A549 (cell line): ENCODE data around the gene EPN3. TPM values are rescaled to one million over a fixed set of nuclear protein-coding genes. Genes with fewer than 3 reads are reported as not detected.

Source experiments
- ATAC-seq, 2 experiments: fragments of 200-7000 bp in 1 of 2; fragments of >200 bp in 1 of 2; cut with Nextera tagmentation in 1 of 2; cut with Tn5 transposase in 1 of 2; 3 replicates each; pipeline versions ENCODE4 v1.8.0 to v1.9.1; 2018 to 2020; ENCODE audit warnings: mild to moderate bottlenecking in 1 of 2, moderate library complexity in 1 of 2
- CTCF ChIA-PET: fragments of 300-600 bp; sonication (Branson Sonifier 250); formaldehyde crosslinking; extraction: SDS; loops from one replicate; lab custom pipeline; 2021; ENCODE audit warnings: antibody characterized with exemption, inconsistent platforms; lab: Yijun Ruan, JAX
- POLR2A ChIA-PET: fragments of 350-600 bp; formaldehyde crosslinking; extraction: SDS; loops from one replicate; lab custom pipeline; 2021; ENCODE audit warnings: antibody characterized with exemption, inconsistent platforms; lab: Yijun Ruan, JAX
- DNase-seq, 2 experiments: peaks; one replicate each; pipeline versions ENCODE4 v3.0.0 to v3.0.0-alpha.2; 2011 to 2016; ENCODE audit warnings: low read depth in 1 of 2, low spot score in 1 of 2
- FAIRE-seq: peaks from 2 replicates; lab custom pipeline; 2011; peaks lifted over from hg19 to GRCh38; lab: Jason Lieb, UNC
- H3K27ac ChIP-seq, 2 experiments: fragments of >200 bp; sonication (Bioruptor Twin); formaldehyde crosslinking; 3 replicates each; pipeline ENCODE4 v1.5.1; 2016 to 2017
- H3K4me1 ChIP-seq: fragments of >200 bp; sonication (Bioruptor Twin); formaldehyde crosslinking; 3 replicates; pipeline ENCODE4 v1.6.1; 2016
- H3K4me2 ChIP-seq: fragments of >200 bp; sonication (Bioruptor Twin); formaldehyde crosslinking; 3 replicates; pipeline ENCODE4 v1.6.1; 2016
- H3K4me3 ChIP-seq: fragments of >200 bp; sonication (Bioruptor Twin); formaldehyde crosslinking; 3 replicates; pipeline ENCODE4 v1.5.1; 2016
- H3K9me3 ChIP-seq: fragments of >200 bp; sonication (Bioruptor Twin); formaldehyde crosslinking; 3 replicates; pipeline ENCODE4 v1.6.1; 2016
- CHD4 ChIP-seq: fragments of 200-600 bp; sonication (generic); IDR thresholded peaks from 2 replicates; pipeline ENCODE4 v1.6.1; 2016; ENCODE audit warnings: antibody characterized with exemption, mild to moderate bottlenecking, borderline replicate concordance
- E2F6 ChIP-seq: IDR thresholded peaks from 2 replicates; pipeline ENCODE4 v1.6.1; 2012; ENCODE audit warnings: low read depth, borderline replicate concordance
- FOSB ChIP-seq: fragments of 250-450 bp; sonication (Bioruptor Pico); IDR thresholded peaks from 2 replicates; pipeline ENCODE4 v1.5.0; 2020; ENCODE audit warnings: mild to moderate bottlenecking, moderate library complexity
- FOSL2 ChIP-seq, 2 experiments: fragments of 450-650 bp in 1 of 2; fragments of >200 bp in 1 of 2; sonication (Bioruptor Twin) in 1 of 2; formaldehyde crosslinking; IDR thresholded peaks; 2 replicates each; pipeline versions ENCODE4 v1.5.0 to v1.6.1; 2016 to 2020; ENCODE audit warnings: mild to moderate bottlenecking in 1 of 2, moderate library complexity in 1 of 2
- HDAC2 ChIP-seq: fragments of 200-600 bp; sonication (generic); IDR thresholded peaks from 2 replicates; pipeline ENCODE4 v1.6.1; 2016
- KDM1A ChIP-seq: fragments of 200-600 bp; sonication (generic); IDR thresholded peaks from 2 replicates; pipeline ENCODE4 v1.6.1; 2016; ENCODE audit warnings: low read depth, mild to moderate bottlenecking
- KDM5A ChIP-seq: fragments of 200-600 bp; sonication (generic); IDR thresholded peaks from 2 replicates; pipeline ENCODE4 v1.6.1; 2016; ENCODE audit warnings: antibody characterized with exemption, mild to moderate bottlenecking
- PBX3 ChIP-seq: IDR thresholded peaks from 2 replicates; pipeline ENCODE4 v1.6.1; 2012
- POLR2A ChIP-seq: IDR thresholded peaks from 2 replicates; pipeline ENCODE4 v1.6.1; 2012; ENCODE audit warnings: mild to moderate bottlenecking, low read length
- ZFP36 ChIP-seq: fragments of 450-650 bp; IDR thresholded peaks from 2 replicates; pipeline ENCODE4 v1.6.1; 2014; ENCODE audit warnings: borderline replicate concordance; ENCODE audit not compliant: partially characterized antibody
- WGBS: methylation state at CpG from one replicate; pipeline ENCODE4 v1.1.6; 2017; ENCODE audit errors: missing lambda C conversion rate; 5-methylcytosine and 5-hydroxymethylcytosine counted together
- polyA plus RNA-seq, 4 experiments: library from polyadenylated mRNA; depleted of rRNA in 3 of 4; stranded (reverse); fragments of >200 nt; fragmentation: RNase III in 1 of 4; extraction: RNeasy Plus Mini Kit Qiagen cat#74134 plus additional on column Dnase treatment in 1 of 4; gene quantifications; 2 replicates in 3 of 4; 3 replicates in 1 of 4; pipeline ENCODE4 v1.2.3, GENCODE V29; 2011 to 2017

Gene EPN3
- polyA plus RNA-seq, 2 of the 4 experiments (the other 2 are of a cell fraction): 0.13 to 0.18 TPM

GRCh38 chr17:50537721-50538548 lies 5.4 kb downstream of the EPN3 start:
- ChIA-PET CTCF (interaction anchor here (0.6 to 23.7 kb wide), 12 partner anchors 9 to 314 kb away, joined by 3 to 753 read pairs (median 4); partner anchors contain the start of genes ANKRD40 and SPATA20), POLR2A (interaction anchor here (0.6 kb wide), 1 partner anchor 182 kb away, joined by 3 read pairs; no protein-coding TSS in a partner anchor)
- FAIRE-seq: no peak
- Histone ChIP-seq H3K9me3 (no peaks in the 10 kb centered on the region), H3K4me1 (peaks cover 49% of the 10 kb centered on the region), H3K27ac (no peak overlapping the region), H3K4me2 (no peak overlapping the region), H3K4me3 (no peak overlapping the region)
- ATAC-seq: no peak
- no peak for DNase-seq
- WGBS: 91% methylated on average over 19 of the region's 20 CpGs
- TF ChIP-seq E2F6 (no peak), FOSL2 (IDR thresholded peaks at IDR 0.05) (no peak), FOSL2 (CRISPR knock-in tag; IDR thresholded peaks at IDR 0.05) (no peak), PBX3 (no peak), KDM5A (no peak)

GRCh38 chr17:50538549-50539410 lies 6.2 kb downstream of the EPN3 start:
- no peak overlapping the region for H3K4me2 ChIP-seq
- peaks cover 49% of the 10 kb centered on the region for H3K4me1 ChIP-seq
- ATAC-seq (no peak), DNase-seq (no peak)
- TF ChIP-seq FOSB (CRISPR knock-in tag): no peak
- TF ChIP-seq, all 56 proteins: peak for 0
- no peak for FAIRE-seq
- ChIA-PET CTCF (interaction anchor here (0.6 to 23.7 kb wide), 8 partner anchors 13 to 313 kb away, joined by 3 to 753 read pairs (median 4); partner anchors contain the start of gene ANKRD40), POLR2A (interaction anchor here (0.6 kb wide), 1 partner anchor 181 kb away, joined by 3 read pairs; no protein-coding TSS in a partner anchor)
- Histone ChIP-seq H3K9me3 (no peaks in the 10 kb centered on the region), H3K27ac (peak overlapping the region in 1 of 2 experiments; percentile 5; a peak in 1 of 6 replicates), H3K4me3 (no peak overlapping the region)
- 88% methylated on average over 19 of the region's 20 CpGs for WGBS

GRCh38 chr17:50539762-50540559 lies 7.4 kb downstream of the EPN3 start:
- FAIRE-seq (no peak), DNase-seq (peak in 1 of 2 experiments; percentile 39), ATAC-seq (peak in 1 of 2 experiments; percentile 5; a peak in 1 of 6 replicates)
- TF ChIP-seq HDAC2 (no peak), CHD4 (peak; percentile 59; the same call in 1 of the 2 replicates), KDM1A (peak; percentile 90), ZFP36 (peak; percentile 48), POLR2A (peak; percentile 15), FOSL2 (IDR thresholded peaks at IDR 0.05) (no peak), FOSL2 (CRISPR knock-in tag; IDR thresholded peaks at IDR 0.05) (no peak)
- Histone ChIP-seq H3K4me1 (peaks cover 41% of the 10 kb centered on the region), H3K4me2 (peak overlapping the region; percentile 97; the same call in 2 of the 3 replicates), H3K4me3 (no peak overlapping the region), H3K9me3 (no peaks in the 10 kb centered on the region), H3K27ac (peak overlapping the region; percentile 4 to 90; a peak in 3 of 6 replicates)
- ChIA-PET POLR2A (no interaction called here), CTCF (interaction anchor here (0.5 to 23.7 kb wide), 5 partner anchors 14 to 156 kb away, joined by 3 to 753 read pairs (median 5); partner anchors contain the start of gene ANKRD40)
- 70% methylated on average over 12 of the region's 15 CpGs for WGBS
